Skin epidermis (tissue), 12 donors: ENCODE measurements around the gene SLC35F1.
A peak's percentile ranks its signal among the peaks of the same experiment; 100 is the strongest.
"Not testable (repeated sequence)": the region's sequence is repeated elsewhere in the genome, so short reads cannot be mapped to it uniquely, and the experiment has no call there.

ENCODE experiments used
- H3K27ac ChIP-seq, 21 experiments: fragments of 200-600 bp; sonication (generic) in 11 of 21; one replicate each; pipeline ENCODE4 v1.5.0; 2020; ENCODE audit warnings: mild to moderate bottlenecking in 3 of 21, inconsistent platforms in 2 of 21, moderate library complexity in 2 of 21
- H3K4me3 ChIP-seq, 7 experiments: fragments of 200-600 bp; sonication (generic) in 2 of 7; one replicate each; pipeline ENCODE4 v1.5.0; 2020; ENCODE audit warnings: inconsistent platforms in 2 of 7, mild to moderate bottlenecking in 2 of 7, moderate library complexity in 1 of 7

Gene SLC35F1

DNA sequence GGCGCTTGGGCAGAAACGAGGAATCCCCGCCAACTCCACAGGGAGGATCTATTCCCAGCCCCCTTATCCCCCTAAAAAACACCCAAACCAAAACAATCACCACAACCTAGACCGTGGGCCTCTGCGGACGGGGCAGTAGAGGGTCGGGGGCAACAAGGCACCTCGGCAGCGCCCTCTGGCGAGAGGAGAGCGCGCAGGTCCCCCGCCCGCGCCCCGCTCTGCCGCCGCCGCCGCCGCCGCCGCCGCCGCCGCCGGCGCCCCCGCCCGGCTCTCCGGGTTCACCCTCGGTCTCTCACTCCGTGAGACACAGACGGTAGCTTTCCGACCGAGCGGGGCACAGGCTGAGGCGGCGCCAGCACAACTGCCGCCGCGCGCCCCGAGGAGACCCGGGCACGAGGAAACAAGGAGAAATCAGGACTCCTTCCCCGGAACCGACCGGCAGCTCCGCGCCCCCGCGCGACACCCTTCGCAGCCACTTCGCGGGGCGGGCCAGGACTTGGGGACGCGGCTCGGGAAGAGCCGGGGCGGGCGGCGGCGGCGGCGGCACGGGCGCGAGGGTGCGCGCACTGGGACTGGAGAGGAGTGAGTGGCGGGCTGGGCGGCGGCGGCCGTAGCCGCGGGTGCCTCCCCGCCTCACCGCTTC, at the start of gene SLC35F1:
Gene SLC35F1 (plus strand): TSS at position 307 of the 643 bp plus-strand sequence.
- H3K27ac ChIP-seq = no peak within 1 kb of the TSS
- peak within 1 kb of the TSS; percentile 25 to 52 (median 28) for H3K4me3 ChIP-seq

DNA sequence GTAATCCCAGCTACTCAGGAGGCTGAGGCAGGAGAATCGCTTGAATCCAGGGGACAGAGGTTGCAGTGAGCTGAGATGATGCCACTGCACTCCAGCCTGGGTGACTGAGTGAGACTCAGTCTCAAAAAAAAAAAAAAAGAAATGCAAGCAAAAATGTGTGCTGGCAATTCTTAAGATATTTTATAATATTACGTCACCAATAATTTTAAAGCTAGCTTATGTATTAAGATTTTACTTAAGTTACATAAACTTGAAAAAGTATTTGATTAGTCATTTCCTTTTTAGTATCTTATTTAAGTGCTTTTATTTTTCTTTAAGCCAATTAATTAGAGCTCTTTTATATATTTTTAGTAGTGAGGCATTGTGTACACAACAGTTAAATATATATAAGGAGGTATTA, 48.5 kb upstream of the SLC35F1 start:
- H3K27ac ChIP-seq, H3K4me3 ChIP-seq: not testable (repeated sequence)

DNA sequence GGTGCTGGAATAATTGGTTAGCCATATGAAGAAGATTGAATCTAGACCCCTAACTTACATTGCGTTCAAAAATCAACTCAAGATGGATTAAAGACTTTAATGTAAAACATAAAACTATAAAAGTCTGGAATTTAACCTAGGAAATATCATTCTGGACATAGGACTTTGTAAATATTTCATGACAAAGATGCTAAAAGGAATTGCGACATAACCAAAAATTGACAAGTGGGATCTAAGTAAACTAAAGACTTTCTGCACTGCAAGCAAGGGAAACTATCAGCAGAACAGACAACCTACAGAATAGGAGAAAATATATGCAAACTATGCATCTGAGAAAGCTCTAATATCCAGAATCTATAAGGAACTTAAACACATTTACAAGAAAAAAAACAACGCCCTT, 45.5 kb upstream of the SLC35F1 start:
- Histone ChIP-seq H3K27ac (no peak overlapping the region), H3K4me3 (no peak overlapping the region)

DNA sequence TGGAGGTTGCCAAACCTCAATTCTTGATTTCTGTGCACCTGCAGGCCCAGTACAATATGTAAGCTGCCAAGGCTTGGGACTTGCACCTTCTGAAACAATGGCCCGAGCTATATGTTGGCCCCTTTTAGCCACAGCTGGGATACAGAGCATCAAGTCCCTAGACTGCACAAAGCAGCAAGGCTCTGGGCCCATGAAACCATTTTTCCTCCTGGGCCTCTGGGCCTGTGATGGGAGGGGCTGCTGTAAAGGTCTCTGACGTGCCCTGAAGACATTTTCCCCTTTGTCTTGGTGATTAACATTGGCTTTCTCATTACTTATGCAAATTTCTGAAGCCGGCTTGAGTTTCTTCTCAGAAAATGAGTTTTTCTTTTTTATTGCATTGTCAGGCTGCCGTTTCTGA, 40.5 kb upstream of the SLC35F1 start:
- Histone ChIP-seq H3K27ac (no peak overlapping the region), H3K4me3 (no peak overlapping the region)

DNA sequence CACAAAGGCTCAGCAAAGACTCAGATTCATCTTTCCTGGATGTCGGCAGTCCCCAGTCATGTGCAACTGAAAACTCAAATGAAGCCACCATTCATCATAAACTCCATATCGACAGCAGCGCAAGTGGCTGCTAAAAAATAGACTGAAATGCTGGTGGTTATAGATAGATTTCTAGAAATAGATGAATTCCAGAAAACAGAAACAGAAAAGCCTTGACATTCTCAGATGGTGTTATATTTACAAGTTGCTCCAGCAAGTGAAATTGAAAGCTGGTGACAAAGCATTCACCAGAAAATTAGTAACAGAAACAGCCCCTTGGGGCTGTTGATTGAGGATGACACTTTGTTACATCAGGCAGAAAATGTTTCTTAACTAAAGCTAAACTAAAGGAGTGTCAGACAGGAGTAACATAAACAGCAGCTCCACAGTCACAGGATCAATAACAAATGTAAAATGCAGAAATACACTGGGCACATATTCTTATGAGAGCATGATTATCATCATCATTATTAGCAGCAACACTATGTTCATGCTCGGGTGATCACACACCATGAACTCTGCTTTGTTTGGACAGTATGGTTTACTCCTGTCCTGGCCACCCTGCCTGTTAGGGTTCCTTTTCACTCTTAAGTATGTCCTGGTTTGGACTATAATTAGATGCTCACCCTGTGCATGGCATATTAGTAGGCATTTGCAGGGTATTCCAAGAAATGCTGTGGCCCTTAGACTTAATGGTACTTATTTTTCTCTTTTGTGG, 36.4 kb upstream of the SLC35F1 start:
- Histone ChIP-seq H3K27ac (no peak overlapping the region), H3K4me3 (no peak overlapping the region)

DNA sequence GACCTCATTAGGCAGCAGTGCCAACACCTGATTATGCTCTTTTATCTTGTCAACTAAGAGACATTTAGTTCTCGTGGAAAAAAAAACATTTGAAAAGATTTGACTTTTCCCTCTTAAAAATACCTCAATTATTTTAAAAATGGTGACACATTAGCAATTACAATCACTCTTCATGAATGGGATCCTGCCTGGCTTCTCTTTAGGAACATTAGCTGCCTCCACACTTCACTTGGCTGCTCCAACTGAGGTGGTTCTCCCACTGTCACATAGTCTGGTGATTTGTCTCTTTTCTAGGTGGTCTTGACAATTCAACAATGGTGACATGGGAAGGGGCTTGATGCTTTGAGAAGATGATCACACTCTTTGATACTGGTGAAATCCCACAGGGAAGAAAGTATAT, 26.2 kb upstream of the SLC35F1 start:
- H3K4me3 ChIP-seq = no peak overlapping the region

DNA sequence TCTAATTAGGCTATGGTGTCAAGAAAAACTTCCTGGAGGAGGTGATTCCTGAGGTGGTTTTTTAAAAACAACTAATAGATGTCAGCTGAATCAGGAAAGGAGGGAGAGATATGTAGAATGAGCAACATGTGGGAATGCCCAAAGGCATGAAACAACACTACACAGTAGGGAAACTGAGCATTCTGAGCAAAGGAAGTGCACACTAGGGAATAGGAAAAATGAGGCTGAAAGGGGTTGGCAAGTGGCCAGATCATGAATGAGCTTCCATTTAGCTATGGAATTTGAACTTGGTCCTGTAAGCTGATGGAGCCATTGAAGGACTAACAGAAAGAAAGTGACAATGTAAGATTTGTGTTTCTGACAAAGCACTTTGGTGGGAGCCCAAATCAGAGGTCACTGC, 16.9 kb upstream of the SLC35F1 start:
- H3K27ac ChIP-seq = no peak overlapping the region
- H3K4me3 ChIP-seq = no peak overlapping the region

More for the DNA sequence above, 26.2 kb upstream of the SLC35F1 start:
- H3K27ac ChIP-seq = no peak overlapping the region

DNA sequence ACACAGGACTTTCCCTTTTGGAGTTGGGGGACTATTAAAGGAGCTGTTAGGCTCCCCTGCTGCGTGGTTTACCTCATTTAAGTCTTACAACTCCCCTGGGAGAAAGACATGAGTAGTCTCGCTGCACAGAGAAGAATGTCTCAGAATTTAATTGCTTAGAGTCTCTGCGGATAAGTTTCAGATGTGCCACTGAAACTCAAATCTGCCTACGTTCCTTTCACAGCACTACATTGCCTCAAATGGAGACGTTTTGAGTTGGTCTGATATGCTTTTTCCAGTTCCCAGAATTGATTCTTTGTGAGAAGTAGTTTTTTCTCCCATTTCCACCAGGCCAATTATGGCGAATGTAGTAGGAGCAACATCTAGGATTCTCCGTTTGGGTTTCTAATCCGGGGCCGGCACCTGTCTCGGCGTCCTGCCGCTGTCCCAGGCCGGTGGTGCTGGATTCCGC, 532 bp upstream of the SLC35F1 start:
- Histone ChIP-seq H3K4me3 (peak overlapping the region in 3 of 7 experiments; percentile 40 to 52 (median 51)), H3K27ac (no peak overlapping the region)

DNA sequence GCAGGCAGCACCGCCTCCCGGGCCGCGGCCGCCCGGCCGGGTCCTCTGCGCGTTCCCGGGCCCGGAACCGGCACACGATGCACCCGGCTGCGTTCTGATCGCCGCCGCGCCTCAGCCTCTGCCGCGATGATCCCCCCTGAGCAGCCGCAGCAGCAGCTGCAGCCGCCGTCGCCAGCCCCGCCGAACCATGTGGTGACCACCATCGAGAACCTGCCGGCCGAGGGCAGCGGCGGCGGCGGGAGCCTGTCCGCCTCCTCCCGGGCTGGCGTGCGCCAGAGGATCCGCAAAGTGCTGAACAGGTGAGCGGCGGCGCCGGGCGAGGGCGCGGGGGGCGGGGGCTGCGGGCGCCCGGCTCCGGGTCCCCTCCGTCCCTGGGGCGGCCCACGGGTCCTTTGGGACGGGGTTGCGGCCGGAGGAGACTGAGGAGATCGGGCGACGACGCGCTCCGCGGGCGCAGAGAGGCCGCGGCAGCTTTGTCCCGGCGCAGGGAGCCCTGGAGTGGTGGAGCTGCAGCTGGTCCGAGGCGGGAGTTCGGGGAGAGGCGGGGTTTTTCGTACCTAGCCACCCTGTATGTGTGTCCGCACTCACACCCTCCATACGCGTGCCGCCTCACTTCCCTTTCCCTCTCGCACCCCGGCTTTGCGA, 659 bp downstream of the SLC35F1 start:
- Histone ChIP-seq H3K4me3 (peak overlapping the region; percentile 25 to 52 (median 28)), H3K27ac (no peak overlapping the region)

DNA sequence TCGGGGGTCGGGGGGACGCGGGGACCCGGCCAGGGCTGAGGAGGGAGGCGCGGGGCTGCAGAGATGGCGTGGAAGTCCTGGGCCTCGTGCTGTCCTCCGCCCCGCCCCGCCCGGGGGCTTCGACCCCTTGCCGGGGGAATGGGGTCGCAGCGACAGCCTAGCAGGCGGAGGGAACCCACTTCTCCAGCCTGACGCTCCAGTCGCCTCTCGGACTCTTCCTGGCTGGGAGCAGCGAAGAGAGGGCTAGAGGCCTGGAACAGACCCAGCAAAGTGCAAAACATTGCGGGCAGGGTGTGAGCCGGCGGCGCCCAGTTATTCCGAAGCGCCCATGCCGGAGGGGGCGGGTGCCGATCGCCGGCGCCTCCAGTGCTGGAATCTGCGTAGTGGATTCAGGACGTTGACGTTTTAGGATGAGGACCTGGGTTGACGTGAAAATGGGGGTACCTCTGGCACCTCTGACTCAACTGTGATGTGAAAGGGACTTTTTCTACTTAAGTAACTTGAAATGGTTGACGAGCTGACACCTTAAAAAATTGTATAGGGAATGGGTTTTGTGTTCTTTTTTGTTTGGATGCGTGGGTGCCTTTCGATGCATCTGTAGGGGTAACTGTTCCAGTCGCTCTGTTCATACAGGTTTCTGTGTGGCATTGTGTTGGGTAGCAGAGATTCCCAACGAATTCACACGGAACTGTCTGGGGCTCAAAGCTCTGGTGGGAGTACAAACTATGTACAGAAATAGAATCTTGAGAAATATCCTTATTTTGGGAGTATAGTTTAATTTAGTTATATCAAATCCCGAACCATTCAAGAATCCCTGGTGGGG, 1.4 kb downstream of the SLC35F1 start:
- Histone ChIP-seq H3K4me3 (peak overlapping the region in 5 of 7 experiments; percentile 25 to 52 (median 40)), H3K27ac (no peak overlapping the region)

DNA sequence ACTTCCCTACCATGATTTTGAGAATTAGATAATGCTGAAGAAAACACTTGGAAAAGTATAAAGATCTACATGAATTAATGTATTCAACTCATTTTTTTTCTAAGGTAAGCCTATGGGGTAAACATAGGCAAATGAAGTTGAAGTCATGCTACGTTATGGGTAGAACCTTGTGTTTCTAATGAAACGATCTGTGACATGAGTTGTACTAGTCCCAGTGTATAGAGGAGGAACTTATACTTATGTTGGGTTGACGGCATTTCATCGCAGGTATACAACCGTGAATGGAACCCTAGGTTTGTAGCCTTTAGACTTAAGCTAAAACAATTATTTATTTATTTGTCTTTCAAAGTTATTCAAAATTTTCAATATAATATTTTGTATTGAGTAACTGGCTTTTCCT, 2.6 kb downstream of the SLC35F1 start:
- no peak overlapping the region for H3K27ac ChIP-seq
- H3K4me3 ChIP-seq = no peak overlapping the region

DNA sequence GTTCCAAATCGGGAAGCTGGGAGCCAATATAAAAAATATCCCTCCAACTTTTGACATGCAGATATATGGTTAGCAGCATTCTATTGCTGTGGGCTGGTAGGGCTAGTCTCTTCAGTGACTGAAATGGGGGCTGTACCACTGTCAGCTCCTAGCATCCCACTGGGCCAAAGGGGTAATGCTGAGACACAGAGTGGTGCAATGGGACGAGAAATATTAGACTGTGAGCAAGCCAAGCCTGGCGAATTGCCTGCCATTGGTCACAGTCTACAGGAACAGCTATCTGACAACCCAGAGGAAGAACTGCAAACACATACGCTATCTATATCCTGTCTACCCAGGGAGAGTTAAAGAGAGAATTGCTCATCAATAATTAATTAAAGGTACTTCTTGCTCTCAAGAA, 3.5 kb downstream of the SLC35F1 start:
- H3K27ac ChIP-seq = no peak overlapping the region
- no peak overlapping the region for H3K4me3 ChIP-seq

DNA sequence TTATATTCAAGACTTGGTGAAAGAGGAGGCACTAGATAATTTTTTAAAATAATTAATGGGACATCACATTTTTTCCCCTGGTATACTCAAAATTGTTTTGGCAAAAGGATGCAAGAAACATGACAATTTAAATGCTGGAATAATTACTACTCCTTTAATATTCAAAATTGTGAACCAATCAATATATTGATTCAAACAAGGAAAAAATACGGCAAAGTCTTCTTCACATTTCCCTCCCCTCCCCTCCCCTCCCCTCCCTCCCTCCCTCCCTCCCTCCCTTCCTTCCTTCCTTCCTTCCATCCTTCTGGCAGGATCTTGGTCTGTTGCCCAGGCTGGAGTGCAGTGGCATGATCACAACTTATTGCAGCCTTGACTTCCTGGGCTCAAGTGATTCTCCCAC, 4.1 kb downstream of the SLC35F1 start:
- no peak overlapping the region for H3K27ac ChIP-seq
- H3K4me3 ChIP-seq = no peak overlapping the region

DNA sequence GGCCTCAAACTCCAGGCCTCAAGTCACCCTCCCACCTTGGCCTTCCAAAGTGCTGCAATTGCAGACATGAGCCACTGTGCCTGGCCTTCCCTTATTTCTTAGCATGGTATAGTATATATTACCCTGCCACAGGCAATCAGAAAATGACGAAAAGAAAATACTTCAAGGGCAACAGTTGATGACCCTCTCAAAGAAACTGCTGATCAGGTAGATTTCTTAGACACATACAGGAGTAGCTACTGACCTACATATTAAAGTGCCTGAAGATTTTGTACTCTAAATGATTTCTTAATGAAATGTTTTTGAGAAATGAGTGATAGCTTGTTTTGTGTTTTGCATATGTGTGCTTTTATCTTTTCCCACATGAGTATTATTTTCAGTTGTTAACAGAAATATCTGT, 4.6 kb downstream of the SLC35F1 start:
- Histone ChIP-seq H3K27ac (no peak overlapping the region), H3K4me3 (no peak overlapping the region)

DNA sequence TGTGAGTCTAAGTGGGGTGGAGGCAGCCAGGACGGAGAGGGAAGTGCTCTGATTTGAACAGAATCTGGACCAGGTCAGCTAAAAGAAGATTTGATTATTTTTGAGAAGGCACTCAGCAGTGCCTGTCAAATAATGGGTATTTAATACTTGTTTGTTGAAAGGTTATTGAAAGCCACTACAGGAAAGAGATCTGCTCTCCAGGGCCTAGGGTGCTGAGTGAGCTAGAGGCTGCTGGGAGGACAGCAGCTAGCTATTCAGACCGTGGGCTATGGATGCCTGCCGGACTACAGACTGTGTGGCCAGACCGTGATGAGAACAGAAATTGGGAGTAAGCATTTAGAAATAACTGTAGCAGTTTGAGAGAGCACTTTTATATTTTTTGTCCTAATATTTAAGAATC, 8.8 kb downstream of the SLC35F1 start:
- Histone ChIP-seq H3K27ac (no peak overlapping the region), H3K4me3 (no peak overlapping the region)

DNA sequence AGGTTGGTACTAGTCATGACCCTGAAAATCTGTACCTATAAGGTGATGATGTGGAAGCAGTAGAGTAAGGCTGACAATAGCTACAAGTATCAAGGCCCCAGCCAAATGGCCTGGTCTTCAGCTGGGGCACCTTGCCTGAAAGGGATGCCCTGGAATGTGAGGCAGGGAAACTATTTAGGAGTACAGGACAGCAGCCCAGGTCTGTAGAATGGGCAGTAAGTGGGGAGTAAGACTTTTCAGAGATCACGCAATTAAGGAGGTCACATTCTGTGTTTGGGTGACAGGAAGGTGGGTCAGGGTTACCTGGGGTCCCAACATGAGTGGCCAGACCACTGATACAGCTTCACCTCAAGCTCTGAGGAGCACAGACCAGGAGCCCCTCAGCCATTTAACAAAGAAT, 9.4 kb downstream of the SLC35F1 start:
- H3K27ac ChIP-seq = no peak overlapping the region
- H3K4me3 ChIP-seq = no peak overlapping the region

DNA sequence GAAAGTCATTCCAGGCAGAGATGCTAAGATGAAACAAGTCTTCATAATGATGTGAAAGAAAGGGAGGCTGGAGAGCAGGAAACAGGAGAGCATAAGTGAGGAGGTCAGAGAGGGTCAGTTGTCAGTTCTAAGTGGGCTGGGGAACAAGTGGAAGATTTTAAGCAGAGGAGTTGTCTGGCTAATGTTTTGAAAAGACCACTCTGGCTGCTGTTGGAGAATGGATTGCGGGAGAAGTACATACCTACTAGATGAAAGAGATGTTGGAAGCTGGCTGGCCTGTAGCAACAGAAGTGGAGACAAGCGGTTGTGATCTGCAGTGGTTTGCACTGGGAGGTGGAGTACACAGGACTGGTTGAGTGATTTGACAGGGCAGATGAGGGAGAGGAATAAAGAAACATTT, 10.1 kb downstream of the SLC35F1 start:
- no peak overlapping the region for H3K27ac ChIP-seq
- H3K4me3 ChIP-seq = no peak overlapping the region

DNA sequence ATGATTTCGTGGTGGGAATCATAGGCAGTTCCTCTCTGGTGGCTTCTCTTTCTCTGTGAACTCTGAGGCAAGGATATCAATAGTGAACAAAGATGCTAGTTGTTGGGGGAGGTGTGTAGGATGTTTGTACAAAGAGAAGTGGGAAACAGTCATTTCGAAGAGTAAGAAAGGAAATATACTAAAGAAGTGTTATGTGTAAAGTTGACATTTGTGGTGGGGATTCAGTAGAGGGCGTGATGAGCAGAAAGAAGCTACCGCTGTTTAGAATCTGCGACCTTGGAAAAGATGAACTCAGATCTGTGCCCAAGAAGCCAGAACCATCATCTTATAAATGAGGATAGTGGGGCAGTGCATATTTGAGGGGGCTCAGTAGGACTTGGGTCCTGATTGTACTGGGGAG, 11.4 kb downstream of the SLC35F1 start:
- H3K4me3 ChIP-seq = no peak overlapping the region
- H3K27ac ChIP-seq = no peak overlapping the region

DNA sequence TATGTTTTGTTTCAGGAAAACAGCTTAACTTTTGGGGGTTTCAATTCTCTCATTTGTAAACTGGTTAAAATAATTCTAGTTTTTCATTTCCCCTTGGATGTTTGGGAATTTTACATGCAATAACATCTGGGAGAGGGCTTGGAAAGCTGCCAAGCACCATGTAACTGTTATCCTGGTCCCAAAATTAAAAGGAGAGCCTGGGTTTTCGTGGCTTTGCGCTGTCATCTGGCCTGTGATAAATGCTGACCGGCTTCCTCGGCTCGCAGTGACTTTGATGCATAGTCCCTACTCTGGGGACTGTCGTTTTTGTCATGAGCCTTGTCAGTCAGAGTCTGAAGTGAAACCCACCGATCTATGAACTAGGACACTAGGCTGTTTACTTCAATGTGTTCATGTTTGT, 12.2 kb downstream of the SLC35F1 start:
- Histone ChIP-seq H3K4me3 (no peak overlapping the region), H3K27ac (no peak overlapping the region)
